HG02885 (cell line): ENCODE measurements around the gene YARS1.

Experiments used
- ATAC-seq: cut with Tn5 transposase; IDR thresholded peaks from one replicate; pipeline ENCODE4 v1.9.1; 2021; ENCODE audit warnings: mild to moderate bottlenecking; ENCODE audit not compliant: unreplicated experiment, poor library complexity

The YARS1 gene

DNA sequence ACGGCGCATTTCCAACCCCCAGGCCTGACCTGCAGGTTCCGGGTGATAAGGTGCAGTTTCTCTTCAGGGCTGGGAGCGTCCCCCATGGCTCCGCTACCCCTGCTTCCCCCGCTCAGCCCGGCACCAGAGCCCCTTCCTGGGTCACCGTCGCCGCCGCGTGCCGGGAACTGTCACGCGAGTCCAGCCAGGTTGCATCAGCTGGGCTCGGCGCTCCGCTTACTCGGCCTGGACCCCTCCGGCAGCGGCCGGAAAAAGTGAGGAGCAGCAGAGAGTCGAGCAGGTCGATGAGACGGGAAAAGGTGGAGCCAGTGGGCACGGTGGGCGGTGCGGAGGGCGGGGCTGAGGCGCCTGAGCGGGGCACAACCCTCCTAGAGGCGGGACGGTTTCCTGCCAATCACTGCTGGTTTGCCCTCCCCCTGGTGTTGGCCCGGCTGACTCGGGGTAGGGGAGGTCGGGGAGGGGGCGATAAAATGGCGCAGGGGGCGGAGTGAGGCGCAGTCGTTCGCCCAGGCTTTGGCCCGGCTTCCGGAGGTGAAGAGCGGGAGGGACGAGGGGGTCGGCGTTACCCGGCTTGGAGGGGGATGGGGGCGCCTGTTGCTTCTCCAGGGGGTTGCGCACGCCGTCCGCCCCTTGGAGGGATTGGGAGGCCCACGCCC, at the start of gene YARS1, which contains the start of gene S100PBP:
TSS of gene YARS1 (minus strand) at position 200 of the 656 bp plus-strand sequence. CDS start at position 86, 114 bp downstream.
TSS of gene S100PBP (plus strand) at position 495 of the 656 bp plus-strand sequence. CDS start 8,447 bp downstream, outside the sequence.
- peak; percentile 86 for ATAC-seq

DNA sequence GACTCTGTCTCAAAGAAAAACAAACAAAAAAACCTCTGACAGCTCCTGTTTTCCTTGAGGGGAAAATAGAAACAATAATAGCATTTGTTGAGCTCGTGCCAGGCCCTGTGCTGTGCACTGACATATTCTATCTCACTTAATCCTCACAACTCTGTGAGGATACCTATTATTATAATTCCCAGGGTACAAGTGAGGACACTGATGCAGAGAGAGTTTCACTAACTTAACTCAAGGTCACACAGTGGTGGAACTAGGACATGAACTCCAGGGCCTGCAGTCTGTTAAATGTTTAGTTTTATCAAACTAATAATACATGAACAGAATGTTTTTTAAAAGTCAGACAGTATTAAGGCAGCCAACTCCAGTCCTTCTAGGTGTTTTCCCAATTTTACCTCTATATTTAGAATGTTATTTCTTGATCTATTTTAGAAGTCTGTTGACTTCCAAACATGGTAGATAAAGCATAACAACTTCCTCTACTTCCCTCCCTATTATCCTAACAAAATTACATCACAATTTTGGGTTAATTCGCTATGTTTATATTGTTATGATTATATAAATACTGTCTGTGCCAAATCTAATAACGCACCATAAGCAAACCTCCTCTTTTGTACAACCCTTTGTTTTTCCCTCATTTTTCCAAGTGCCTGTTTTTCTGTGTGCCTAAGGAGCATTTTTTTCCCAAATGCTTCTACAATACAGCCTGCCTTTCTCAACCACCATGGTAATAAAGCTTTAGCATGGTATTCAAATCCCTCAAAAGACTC, 48.7 kb upstream of the YARS1 start:
- no peak for ATAC-seq

DNA sequence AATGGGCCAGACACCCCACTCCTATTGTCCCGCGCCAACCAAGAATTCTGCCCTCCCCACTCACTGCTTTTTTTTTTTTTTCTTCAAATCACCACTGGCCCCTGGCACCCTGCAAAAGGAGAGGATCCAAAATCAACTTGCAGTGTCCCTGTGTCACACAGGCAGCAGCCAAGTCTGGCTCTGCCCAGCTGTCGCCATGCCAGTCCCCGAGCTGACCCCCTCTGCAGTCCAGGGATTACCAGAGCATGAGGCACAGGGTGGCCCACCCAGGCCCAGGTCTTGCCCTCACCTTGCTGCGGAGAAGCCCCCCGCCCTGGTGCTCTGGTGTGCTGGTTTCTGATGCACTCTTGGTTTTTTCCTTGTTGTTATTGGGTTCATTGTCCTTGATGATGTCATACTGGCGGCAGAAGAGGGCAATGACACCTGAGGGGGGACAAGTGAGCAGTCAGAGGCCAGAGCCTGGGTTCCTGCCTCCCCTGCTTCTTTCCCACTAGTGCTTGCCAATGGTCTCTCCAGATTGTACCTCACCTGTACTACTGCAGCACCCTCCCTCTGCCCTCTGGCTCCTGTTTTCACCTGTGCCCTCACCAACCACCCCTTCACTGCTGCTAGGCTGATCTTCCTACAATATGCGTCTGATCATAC, 47.3 kb upstream of the YARS1 start:
- ATAC-seq, result no peak

DNA sequence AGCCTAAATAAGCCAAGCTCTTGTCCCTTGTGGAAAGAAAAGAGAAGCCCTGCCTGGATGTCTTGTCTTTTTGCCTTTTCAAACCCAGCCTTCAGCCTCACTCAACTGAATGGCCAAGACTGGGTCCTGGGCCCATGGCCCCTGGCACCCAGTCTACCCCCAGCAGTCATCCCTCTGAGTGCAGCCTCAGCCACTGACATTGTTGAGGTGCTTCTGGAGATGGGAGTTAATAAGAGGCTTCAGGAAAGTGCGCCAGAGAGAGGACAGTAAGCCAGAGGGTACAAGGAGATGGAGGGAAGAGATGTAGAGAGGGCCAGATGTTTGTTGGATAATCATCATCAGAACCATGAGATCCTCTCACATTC, 46.7 kb upstream of the YARS1 start:
- no peak for ATAC-seq

DNA sequence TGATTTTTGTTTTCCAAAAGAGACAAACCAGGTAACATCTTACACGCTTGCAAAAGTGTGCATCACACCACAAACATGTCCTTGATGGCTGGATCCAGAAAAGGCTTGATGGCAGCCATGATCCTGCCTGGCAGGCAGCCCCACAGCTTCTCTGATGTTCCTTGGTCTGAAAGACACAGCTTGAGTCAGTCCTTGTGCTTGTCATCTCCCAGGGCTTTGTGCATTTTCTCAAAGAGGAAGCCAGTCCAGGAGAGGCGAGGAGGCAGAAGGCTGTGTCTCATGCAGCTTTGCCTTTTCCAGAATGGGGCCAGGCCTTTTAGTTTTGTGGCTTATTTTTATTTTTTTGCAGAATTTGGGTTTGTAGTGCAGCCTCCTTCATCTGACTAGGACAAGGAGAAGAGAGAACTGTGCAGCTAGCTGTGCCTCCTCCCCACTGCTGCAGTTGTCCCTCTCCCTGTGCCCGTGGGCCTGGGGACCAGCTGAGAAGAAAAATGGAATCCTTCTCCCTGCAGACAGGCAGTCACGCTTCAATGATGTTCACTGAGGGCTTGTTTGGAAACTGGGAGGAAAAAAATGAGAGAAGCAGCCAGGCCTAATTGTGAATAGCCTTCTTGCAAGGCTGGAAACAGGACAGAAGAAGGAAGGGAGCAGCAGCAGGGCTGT, 46.2 kb upstream of the YARS1 start:
- no peak for ATAC-seq

DNA sequence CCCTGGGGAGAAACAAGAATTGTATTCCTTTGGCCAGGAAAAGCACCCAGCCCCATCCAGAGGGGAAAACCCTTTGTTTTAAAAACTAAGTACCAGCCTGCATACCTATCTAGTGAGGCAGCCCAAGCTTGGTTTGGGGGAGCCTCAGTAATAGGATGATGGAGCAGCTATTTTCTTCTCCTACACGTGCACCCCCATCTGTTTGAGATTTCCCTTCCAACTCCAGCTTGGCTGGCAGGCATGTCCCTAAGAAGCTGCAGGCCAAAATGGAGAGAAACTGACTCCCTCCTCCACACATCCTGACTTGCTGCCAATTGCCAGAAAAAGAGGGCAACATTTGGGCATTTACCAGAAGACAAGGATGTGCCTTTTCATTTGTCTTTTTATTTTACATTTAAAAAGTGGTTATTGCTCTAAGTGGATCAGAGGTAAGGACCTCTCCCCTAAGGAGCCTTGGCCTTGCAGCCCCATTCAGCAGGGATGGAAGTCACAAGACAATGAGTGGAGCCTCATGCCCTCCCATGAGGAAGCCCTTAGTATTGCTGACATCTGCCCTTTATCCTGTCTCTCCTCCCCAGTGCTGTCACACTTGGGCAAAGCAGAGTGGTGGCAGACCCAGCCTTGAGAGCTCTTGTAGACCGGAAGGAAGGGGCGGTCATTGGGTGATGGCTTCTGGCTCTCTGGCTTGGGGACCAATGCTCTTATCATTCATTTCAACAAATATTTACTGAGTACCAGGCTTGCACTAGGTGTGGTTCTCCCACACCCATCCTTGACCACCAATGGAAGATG, 44.9 kb upstream of the YARS1 start:
- no peak for ATAC-seq

DNA sequence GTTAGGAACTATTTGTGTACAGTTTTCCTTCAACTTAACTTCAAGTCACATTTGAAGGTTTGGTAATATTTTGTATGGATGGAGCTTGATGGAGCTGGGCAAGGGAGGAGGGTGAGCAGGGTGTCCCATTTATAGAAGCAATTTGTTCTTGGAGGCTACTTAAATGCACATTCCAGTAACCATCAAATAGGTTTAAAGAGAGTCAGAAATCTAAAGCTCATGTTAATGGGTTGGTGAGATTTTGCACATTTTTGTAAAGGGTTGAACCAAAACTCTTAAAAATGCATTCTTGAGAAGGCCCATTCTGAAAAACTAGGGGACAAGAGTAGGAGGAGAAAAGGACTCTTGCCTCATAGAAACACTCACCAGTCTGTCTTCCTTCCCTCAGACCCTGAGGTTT, 43.4 kb upstream of the YARS1 start:
- ATAC-seq, result no peak

DNA sequence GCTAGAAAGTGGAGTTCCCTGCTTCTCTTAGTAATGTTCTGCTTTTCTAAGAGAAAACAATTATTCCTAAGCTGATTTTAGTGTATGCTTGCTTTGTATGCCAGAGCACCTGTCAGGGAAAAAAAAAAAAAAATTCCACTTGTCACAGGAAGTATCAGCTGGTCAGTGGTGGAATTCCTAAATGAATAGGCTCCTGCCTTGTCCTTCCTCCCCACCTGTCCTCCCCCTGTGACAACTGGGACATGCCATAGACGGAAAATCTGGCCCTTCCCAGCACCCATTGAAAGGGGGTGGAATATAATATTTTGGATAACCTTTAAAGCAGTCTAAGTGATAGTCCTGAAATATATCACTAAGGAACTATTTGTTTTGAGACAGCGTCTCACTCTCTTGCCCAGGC, 42.8 kb upstream of the YARS1 start:
- no peak for ATAC-seq

DNA sequence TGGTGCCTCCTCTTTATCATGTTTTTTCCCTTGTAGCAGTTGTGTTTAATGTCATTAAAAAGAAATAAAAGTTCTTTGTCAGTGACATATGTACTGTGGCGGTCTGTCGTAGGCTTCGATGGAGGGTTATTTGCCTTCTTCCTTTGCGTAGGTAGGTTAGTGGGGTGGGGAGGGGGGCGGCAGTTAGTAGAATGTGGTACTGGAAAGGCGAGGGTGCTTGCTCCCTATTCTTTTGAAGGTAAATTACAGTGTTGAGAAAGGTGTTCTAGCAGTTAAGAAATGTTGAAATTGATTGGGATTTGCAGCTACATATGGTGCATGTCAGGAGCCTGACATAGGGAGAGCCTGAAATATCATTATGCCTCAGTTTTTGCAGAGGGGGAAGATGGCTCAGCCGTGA, 41.6 kb upstream of the YARS1 start:
- ATAC-seq, result no peak

DNA sequence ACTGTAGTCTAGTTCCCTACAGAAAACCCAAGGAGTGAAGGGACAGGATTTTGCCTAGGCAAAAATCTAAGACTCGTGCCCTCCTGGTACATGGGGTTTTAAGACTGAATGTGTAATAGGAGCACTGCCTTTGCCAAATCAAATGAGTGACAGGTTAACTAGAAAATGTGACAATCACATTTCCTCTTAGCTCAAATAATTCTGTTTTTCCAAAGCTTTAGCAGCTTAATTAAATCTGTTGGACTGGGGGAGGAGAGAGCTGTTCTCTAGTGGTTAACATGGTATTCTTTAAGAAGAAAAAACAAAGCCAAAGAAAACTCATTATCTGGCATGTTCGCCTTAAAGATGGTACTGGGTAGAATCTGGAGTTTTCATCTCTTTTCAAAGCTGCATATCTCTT, 41.0 kb upstream of the YARS1 start:
- ATAC-seq, result no peak

DNA sequence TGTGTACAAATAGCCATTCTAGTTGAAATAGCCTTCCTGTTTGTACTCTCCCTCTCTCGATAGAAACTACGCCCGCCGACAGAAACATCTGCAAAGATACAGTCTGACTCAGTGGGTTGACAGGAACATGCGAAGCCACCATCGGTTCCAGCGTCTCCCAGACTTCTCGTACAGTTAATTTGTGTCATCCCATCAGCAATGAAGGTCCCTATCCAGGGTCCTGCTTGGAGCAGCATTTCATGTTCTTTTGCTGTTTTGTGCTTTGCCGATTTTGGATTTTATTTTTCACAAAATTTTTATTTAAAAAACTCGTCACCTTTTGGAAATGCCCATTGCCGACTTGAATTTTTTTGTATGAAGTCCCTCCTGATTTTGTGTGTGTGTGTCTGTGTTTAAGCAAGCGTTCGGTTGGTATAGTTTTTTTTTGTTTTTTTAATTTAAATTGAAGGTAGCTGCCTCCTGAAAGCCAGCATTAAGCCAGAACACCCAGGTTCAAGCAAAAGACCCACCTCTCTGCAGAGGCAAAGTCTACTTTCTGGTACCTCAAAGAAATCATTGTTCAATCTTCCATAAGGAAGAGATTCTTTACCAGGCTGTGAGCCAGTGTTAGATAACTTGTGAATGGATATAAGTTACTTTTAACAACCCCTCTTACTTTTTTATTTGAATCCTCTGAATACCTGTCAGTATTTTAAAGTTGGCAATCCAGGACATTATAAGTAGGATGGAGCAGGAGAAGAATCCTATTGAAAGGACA, 38.9 kb upstream of the YARS1 start:
- ATAC-seq, result no peak

DNA sequence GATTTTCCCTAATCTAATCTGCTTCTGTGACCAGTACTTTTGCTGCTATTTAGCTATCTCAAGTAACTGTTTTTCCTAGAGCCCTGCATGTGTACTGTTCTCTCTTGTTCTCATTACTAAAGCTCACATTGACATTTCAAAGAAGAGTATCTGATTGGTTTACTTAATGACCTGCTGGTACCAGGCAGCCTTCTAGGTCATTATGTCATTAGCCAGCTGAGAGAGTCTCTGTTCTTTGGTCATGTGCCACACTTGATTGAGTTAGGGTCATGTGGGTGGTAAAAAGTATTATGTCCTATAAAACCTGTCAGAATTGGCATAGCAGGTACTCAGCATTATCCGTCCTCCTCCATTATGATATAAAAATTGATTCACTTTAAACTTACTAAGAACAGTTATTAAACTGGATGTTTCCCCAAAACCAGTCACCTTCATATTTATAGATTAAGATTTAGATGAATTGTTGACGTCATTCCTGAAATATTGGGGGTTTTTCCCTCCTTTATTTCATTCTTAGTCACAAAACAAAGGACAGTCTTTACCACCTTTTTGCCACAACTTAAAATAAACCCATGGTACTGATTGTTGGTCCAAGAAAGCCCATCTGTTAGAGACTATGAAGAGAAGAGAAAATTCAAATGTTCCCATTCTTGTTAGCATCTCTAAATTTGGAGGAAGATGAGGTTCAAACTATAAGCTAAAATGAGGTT, 31.4 kb upstream of the YARS1 start:
- no peak for ATAC-seq

DNA sequence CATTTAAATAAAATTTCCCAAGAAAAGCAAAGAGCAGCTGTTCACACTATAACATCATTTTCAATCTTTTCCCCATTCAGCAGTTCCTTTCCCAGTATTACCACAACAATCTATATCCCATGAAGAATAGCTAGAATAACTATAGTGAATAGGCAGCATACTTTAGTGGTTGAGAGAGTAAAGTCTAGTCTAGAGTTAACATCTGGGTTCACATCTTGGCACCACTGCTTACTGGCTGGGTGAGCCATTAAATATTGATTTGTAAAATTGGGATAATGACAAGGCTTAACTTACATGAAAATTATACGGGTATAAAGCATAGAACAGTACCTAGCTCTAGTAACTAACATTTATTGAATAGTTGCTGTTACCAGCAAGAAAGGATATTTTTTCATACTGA, 14.7 kb upstream of the YARS1 start:
- ATAC-seq, result no peak

DNA sequence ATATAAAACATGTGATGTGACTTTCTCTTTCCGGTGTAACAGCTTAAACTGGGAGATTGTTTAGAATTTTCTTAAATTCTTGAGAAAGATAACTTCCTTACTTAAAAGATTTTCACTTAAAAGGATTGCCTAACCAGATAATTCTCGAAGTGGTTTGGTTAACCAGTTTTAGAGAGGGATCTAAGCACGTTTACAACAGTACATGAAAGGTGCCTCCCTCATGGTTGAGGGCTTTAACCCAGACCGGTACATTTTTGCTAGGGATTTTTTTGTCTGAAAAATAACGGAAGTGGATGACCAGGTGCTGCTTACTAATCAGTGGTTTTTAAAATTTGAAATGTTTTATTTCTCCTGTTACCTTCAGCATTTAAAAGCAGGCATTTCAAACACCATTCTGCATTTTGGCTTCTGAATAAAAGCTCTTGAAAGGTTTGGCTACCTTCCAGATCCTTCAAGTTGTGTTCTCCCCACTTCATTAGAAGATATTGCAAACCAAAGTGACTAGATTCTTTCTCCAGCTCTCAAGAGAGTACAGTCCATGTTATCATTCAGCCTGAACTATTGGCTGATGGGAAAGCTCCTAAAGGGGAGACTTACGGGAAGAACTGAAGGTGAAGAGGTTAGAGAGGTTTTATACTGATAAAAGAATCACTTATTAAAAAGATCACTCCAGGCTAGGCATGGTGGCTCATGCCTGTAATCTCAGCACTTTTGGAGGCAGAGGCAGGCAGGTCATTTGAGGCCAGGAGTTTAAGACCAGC, 13.1 kb upstream of the YARS1 start:
- ATAC-seq, result no peak

DNA sequence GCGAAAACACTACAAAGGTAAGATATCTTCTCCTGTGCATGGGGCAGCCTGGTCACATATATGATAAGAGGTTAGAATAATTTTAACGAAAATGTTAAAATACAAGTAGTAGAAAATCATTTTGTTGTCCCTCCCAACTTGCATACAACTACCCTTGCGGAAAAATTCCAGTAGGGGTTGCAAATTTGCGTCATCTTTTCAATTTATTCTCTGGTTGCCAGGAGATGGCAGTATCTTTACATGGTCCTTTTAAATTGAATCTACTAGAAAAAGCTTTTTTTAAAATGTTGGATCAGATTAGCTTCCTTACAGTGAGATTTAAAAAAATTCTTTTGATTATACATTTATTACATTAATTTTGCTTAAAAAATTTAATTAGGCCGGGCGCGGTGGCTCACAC, 11.2 kb upstream of the YARS1 start:
- ATAC-seq, result no peak

DNA sequence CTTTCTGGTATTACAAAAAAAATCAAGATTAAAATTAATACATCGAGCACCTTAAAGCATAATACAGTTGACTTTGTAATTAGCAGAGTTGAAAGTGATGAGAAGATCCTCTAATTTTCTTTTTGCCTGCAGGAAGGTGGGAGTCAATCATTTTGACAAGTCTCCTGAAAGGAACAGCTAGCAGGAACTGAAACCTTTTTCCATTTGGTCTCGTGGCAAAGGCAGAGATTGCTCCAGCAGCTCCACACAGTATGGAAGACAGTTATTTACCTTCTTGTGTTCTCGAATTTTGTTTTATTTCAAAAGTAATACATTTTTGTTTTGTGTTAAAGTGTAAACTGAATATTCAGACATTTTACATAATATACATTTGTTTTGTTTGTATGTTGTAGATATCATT, 8.0 kb upstream of the YARS1 start:
- ATAC-seq, result no peak

DNA sequence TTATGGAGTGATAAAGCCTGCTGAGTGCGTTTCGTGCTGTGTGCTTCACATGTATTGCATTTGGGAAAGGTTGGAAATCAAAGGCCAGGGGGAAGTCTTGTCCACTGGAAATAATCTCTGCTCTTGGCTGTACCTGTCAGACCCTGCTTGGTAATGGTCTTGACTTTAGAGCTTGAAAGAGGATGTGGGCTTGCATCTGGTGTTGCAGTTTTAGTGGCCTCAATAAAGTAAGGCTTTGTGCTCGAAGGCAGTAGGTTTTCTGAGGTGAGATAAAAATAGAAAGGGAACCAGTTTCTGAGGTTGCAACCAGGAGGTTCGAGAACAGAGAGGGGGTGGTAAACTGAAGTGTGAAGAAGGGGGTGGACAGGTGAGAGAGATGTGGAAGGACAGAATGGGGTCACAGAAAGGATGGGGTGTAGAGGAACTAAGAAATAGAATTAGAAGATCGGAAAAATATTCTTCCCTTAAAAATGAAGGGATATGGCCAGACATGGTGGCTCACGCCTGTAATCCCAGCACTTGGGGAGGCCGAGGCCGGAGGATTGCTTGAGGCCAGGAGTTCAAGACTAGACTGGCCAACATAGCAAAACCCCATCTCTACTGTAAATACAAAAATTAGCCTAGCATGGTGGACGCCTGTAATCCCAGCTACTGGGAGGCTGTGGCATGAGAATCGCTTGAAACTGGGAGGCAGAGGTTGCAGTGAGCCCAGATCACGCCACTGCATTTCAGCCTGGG, 1.8 kb upstream of the YARS1 start:
- peak; percentile 38 for ATAC-seq
